Measurements from ENCODE around the gene UTF1.

- TF ChIP-seq, protein P1, sequence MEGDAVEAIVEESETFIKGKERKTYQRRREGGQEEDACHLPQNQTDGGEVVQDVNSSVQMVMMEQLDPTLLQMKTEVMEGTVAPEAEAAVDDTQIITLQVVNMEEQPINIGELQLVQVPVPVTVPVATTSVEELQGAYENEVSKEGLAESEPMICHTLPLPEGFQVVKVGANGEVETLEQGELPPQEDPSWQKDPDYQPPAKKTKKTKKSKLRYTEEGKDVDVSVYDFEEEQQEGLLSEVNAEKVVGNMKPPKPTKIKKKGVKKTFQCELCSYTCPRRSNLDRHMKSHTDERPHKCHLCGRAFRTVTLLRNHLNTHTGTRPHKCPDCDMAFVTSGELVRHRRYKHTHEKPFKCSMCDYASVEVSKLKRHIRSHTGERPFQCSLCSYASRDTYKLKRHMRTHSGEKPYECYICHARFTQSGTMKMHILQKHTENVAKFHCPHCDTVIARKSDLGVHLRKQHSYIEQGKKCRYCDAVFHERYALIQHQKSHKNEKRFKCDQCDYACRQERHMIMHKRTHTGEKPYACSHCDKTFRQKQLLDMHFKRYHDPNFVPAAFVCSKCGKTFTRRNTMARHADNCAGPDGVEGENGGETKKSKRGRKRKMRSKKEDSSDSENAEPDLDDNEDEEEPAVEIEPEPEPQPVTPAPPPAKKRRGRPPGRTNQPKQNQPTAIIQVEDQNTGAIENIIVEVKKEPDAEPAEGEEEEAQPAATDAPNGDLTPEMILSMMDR (conservative IDR thresholded peaks at IDR 0.05; ENCODE audit: low read depth in 2 of 2) = no peak
- TF ChIP-seq EZH2phosphoT487 (IDR thresholded peaks at IDR 0.05; ENCODE audit: unreplicated experiment) = no peak
- TF ChIP-seq POLR2AphosphoS5 (IDR thresholded peaks at IDR 0.05; ENCODE audit: low read depth) = no peak
- no peak for TF ChIP-seq NANOG (IDR thresholded peaks at IDR 0.05; ENCODE audit: borderline replicate concordance)
- TF ChIP-seq EZH2 (IDR thresholded peaks at IDR 0.05; ENCODE audit: low read depth, unreplicated experiment) = no peak
- TF ChIP-seq CREB1 (CRISPR knock-in tag; IDR thresholded peaks at IDR 0.05; ENCODE audit: low read depth) = no peak
- TF ChIP-seq JUNB (IDR thresholded peaks at IDR 0.05; ENCODE audit: unreplicated experiment) = no peak
- TF ChIP-seq, protein P2, sequence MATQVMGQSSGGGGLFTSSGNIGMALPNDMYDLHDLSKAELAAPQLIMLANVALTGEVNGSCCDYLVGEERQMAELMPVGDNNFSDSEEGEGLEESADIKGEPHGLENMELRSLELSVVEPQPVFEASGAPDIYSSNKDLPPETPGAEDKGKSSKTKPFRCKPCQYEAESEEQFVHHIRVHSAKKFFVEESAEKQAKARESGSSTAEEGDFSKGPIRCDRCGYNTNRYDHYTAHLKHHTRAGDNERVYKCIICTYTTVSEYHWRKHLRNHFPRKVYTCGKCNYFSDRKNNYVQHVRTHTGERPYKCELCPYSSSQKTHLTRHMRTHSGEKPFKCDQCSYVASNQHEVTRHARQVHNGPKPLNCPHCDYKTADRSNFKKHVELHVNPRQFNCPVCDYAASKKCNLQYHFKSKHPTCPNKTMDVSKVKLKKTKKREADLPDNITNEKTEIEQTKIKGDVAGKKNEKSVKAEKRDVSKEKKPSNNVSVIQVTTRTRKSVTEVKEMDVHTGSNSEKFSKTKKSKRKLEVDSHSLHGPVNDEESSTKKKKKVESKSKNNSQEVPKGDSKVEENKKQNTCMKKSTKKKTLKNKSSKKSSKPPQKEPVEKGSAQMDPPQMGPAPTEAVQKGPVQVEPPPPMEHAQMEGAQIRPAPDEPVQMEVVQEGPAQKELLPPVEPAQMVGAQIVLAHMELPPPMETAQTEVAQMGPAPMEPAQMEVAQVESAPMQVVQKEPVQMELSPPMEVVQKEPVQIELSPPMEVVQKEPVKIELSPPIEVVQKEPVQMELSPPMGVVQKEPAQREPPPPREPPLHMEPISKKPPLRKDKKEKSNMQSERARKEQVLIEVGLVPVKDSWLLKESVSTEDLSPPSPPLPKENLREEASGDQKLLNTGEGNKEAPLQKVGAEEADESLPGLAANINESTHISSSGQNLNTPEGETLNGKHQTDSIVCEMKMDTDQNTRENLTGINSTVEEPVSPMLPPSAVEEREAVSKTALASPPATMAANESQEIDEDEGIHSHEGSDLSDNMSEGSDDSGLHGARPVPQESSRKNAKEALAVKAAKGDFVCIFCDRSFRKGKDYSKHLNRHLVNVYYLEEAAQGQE (IDR thresholded peaks at IDR 0.05; ENCODE audit: unreplicated experiment) = no peak
Measured at GRCh38 chr10:133186416-133187090, 43.5 kb upstream of the UTF1 start.

Data from GM23338 (cell line).